PFSK-1 (cell line): Measurements from ENCODE around the gene PLA2G2E.

Source experiments
- FOXP2 ChIP-seq: optimal IDR thresholded peaks from 2 replicates; pipeline ENCODE3; 2011; ENCODE audit warnings: borderline replicate concordance, control low read depth, inconsistent platforms; ENCODE audit not compliant: insufficient read depth; ENCODE audit errors: extremely low read length, extremely low read depth
- POLR2AphosphoS5 ChIP-seq: IDR thresholded peaks from 2 replicates; pipeline ENCODE4 v1.6.1; 2012; ENCODE audit warnings: low read depth, mild to moderate bottlenecking, control low read depth, low read length, moderate library complexity

- TF ChIP-seq POLR2AphosphoS5 (no peak), FOXP2 (no peak)
These were observed 51.2 kb downstream of the PLA2G2E start for GRCh38 chr1:19872190-19872589.
